ENCODE data around the gene RAD18. TPM values are rescaled to one million over a fixed set of nuclear protein-coding genes. Genes with fewer than 3 reads are reported as not detected.

Gene RAD18
- total RNA-seq, 1 donor from 2014 or later = 6.0 TPM

DNA sequence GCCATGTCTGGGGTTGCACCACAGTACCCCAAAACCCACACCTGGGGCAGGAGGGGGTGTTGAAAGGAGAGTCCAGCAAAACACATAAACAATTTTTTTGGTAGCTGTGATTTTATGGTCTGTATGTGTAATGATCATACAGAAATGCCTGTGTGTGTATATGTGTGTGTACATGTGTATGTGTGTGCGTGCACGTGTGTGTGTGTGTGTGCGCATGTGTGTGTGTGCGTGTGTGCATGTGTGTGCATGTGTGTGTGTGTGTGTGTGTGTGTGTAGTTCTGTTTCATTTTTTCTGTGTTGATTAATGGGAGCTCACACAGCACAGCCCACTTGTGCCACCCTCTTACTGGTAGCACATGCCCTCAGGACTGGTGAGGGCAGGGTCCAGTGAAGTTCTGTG, 97.6 kb downstream of the RAD18 start:
- no peaks in the 10 kb centered on the region for H3K9me3 ChIP-seq (ENCODE audit: insufficient read depth, low read depth, low read length)
- peaks cover 16% of the 10 kb centered on the region for H3K4me1 Mint-ChIP-seq (ENCODE audit: low read depth, unreplicated experiment)
- no peaks in the 10 kb centered on the region for H3K27me3 Mint-ChIP-seq (ENCODE audit: low read depth, unreplicated experiment)
- no peak overlapping the region for H3K4me2 ChIP-seq (ENCODE audit: low read length)
- peaks cover 18% of the 10 kb centered on the region for H3K4me1 ChIP-seq (ENCODE audit: insufficient read depth, low read length)
- no peak overlapping the region for H3K27ac ChIP-seq (ENCODE audit: low read depth, low read length)
- no peaks in the 10 kb centered on the region for H3K79me2 ChIP-seq (ENCODE audit: insufficient read depth, low read length)
- H3K27me3 ChIP-seq (ENCODE audit: insufficient read depth, low read length) = no peaks in the 10 kb centered on the region
- H3K9ac ChIP-seq (ENCODE audit: low read length) = no peak overlapping the region
- peaks cover 2% of the 10 kb centered on the region for H3K9me3 Mint-ChIP-seq (ENCODE audit: unreplicated experiment)
- peaks cover 3% of the 10 kb centered on the region for H3K36me3 Mint-ChIP-seq (ENCODE audit: low read depth, unreplicated experiment)
- no peak overlapping the region for H3K4me3 Mint-ChIP-seq (ENCODE audit: unreplicated experiment)
- DNase-seq (ENCODE audit: low read depth) (no peak), FAIRE-seq (no peak)
- no peaks in the 10 kb centered on the region for H4K20me1 ChIP-seq (ENCODE audit: insufficient read depth, low read length)
- H3K27ac Mint-ChIP-seq (ENCODE audit: unreplicated experiment) = no peak overlapping the region
- H3K4me3 ChIP-seq (ENCODE audit: insufficient read depth, low read depth, low read length) = no peak overlapping the region
- H2AFZ ChIP-seq (ENCODE audit: low read depth, low read length) = no peak overlapping the region
- TF ChIP-seq CTCF (IDR thresholded peaks at IDR 0.05; ENCODE audit: insufficient read depth, low read depth, low read length) = no peak
- no peak for TF ChIP-seq EZH2 (IDR thresholded peaks at IDR 0.05; ENCODE audit: insufficient read depth, low read length)
- no peaks in the 10 kb centered on the region for H3K36me3 ChIP-seq (ENCODE audit: insufficient read depth, low read length)

GRCh38 chr3:8864402-8865350, 98.6 kb downstream of the RAD18 start:
- Histone ChIP-seq H4K20me1 (ENCODE audit: insufficient read depth, low read length) (no peaks in the 10 kb centered on the region), H3K9ac (ENCODE audit: low read length) (no peak overlapping the region), H3K79me2 (ENCODE audit: insufficient read depth, low read length) (no peaks in the 10 kb centered on the region), H3K4me3 (ENCODE audit: insufficient read depth, low read depth, low read length) (no peak overlapping the region), H3K4me1 (ENCODE audit: insufficient read depth, low read length) (peaks cover 11% of the 10 kb centered on the region), H3K4me2 (ENCODE audit: low read length) (no peak overlapping the region), H3K27me3 (ENCODE audit: insufficient read depth, low read length) (no peaks in the 10 kb centered on the region), H3K36me3 (ENCODE audit: insufficient read depth, low read length) (no peaks in the 10 kb centered on the region), H3K9me3 (ENCODE audit: insufficient read depth, low read depth, low read length) (no peaks in the 10 kb centered on the region), H2AFZ (ENCODE audit: low read depth, low read length) (no peak overlapping the region), H3K27ac (ENCODE audit: low read depth, low read length) (no peak overlapping the region)
- no peak for TF ChIP-seq EZH2 (IDR thresholded peaks at IDR 0.05; ENCODE audit: insufficient read depth, low read length)
- no peak for TF ChIP-seq CTCF (IDR thresholded peaks at IDR 0.05; ENCODE audit: insufficient read depth, low read depth, low read length)
- Mint-ChIP-seq H3K4me1 (ENCODE audit: low read depth, unreplicated experiment) (peaks cover 9% of the 10 kb centered on the region), H3K4me3 (ENCODE audit: unreplicated experiment) (no peak overlapping the region), H3K27ac (ENCODE audit: unreplicated experiment) (no peak overlapping the region), H3K9me3 (ENCODE audit: unreplicated experiment) (no peaks in the 10 kb centered on the region), H3K27me3 (ENCODE audit: low read depth, unreplicated experiment) (no peaks in the 10 kb centered on the region), H3K36me3 (ENCODE audit: low read depth, unreplicated experiment) (peaks cover 3% of the 10 kb centered on the region)
- FAIRE-seq = no peak
- no peak for DNase-seq (ENCODE audit: low read depth)

GRCh38 chr3:8863891-8864290, 99.4 kb downstream of the RAD18 start:
- Histone ChIP-seq H3K9me3 (ENCODE audit: insufficient read depth, low read depth, low read length) (no peaks in the 10 kb centered on the region), H3K4me1 (ENCODE audit: insufficient read depth, low read length) (peaks cover 6% of the 10 kb centered on the region), H3K36me3 (ENCODE audit: insufficient read depth, low read length) (no peaks in the 10 kb centered on the region), H3K27ac (ENCODE audit: low read depth, low read length) (no peak overlapping the region), H3K9ac (ENCODE audit: low read length) (no peak overlapping the region), H2AFZ (ENCODE audit: low read depth, low read length) (no peak overlapping the region), H4K20me1 (ENCODE audit: insufficient read depth, low read length) (no peaks in the 10 kb centered on the region), H3K79me2 (ENCODE audit: insufficient read depth, low read length) (no peaks in the 10 kb centered on the region), H3K4me2 (ENCODE audit: low read length) (no peak overlapping the region), H3K27me3 (ENCODE audit: insufficient read depth, low read length) (no peaks in the 10 kb centered on the region), H3K4me3 (ENCODE audit: insufficient read depth, low read depth, low read length) (no peak overlapping the region)
- Mint-ChIP-seq H3K27me3 (ENCODE audit: low read depth, unreplicated experiment) (no peaks in the 10 kb centered on the region), H3K27ac (ENCODE audit: unreplicated experiment) (no peak overlapping the region), H3K9me3 (ENCODE audit: unreplicated experiment) (no peaks in the 10 kb centered on the region), H3K4me3 (ENCODE audit: unreplicated experiment) (no peak overlapping the region), H3K4me1 (ENCODE audit: low read depth, unreplicated experiment) (peaks cover 2% of the 10 kb centered on the region), H3K36me3 (ENCODE audit: low read depth, unreplicated experiment) (peaks cover 3% of the 10 kb centered on the region)
- TF ChIP-seq CTCF (IDR thresholded peaks at IDR 0.05; ENCODE audit: insufficient read depth, low read depth, low read length) (no peak), EZH2 (IDR thresholded peaks at IDR 0.05; ENCODE audit: insufficient read depth, low read length) (no peak)
- DNase-seq (ENCODE audit: low read depth) (no peak), FAIRE-seq (no peak)

Measured in astrocyte (in vitro differentiated cells and primary cell).